ENCODE measurements around the gene RTEL1.

GRCh38 chr20:63655249-63655648 lies 2.9 kb upstream of the RTEL1 start:
- TF ChIP-seq POLR2A (conservative IDR thresholded peaks at IDR 0.05) (no peak), NONO (IDR thresholded peaks at IDR 0.05; ENCODE audit: low read depth in 2 of 2, low read length in 1 of 2) (no peak), SREBF1 (IDR thresholded peaks at IDR 0.05; ENCODE audit: borderline replicate concordance, low read depth, low read length) (no peak), SIN3A (IDR thresholded peaks at IDR 0.05; ENCODE audit: borderline replicate concordance in 2 of 2, control insufficient read depth in 1 of 2, low read depth in 2 of 2, low read length in 2 of 2) (no peak), E2F1 (CRISPR knock-in tag; IDR thresholded peaks at IDR 0.05) (no peak), POLR2AphosphoS2 (IDR thresholded peaks at IDR 0.05; ENCODE audit: low read length) (no peak), EZH2 (IDR thresholded peaks at IDR 0.05; ENCODE audit: borderline replicate concordance, low read depth, low read length) (no peak), PRDM10 (IDR thresholded peaks at IDR 0.05; ENCODE audit: partially characterized antibody) (no peak), BDP1 (IDR thresholded peaks at IDR 0.05; ENCODE audit: insufficient read depth, insufficient read length) (no peak), ILK (tag; IDR thresholded peaks at IDR 0.05; ENCODE audit: borderline replicate concordance, low read depth) (no peak), NFXL1 (CRISPR knock-in tag; IDR thresholded peaks at IDR 0.05) (no peak), NCOR1 (IDR thresholded peaks at IDR 0.05) (no peak)
